Prostate gland (tissue), 2 donors: ENCODE results near the gene BCKDK.

Source experiments
- CTCF ChIP-seq, 4 experiments: fragments of 200-600 bp in 2 of 4; fragments of 450-650 bp in 2 of 4; sonication (generic) in 2 of 4; IDR thresholded peaks; 1 replicate in 3 of 4; 2 replicates in 1 of 4; pipeline ENCODE4 v1.5.1; 2016 to 2019; ENCODE audit warnings: antibody characterized with exemption in 4 of 4, mild to moderate bottlenecking in 2 of 4, moderate library complexity in 2 of 4
- POLR2A ChIP-seq: fragments of 450-650 bp; IDR thresholded peaks from one replicate; pipeline ENCODE4 v1.6.1; 2016; ENCODE audit warnings: antibody characterized with exemption, mild to moderate bottlenecking
- POLR2AphosphoS5 ChIP-seq: sonication (generic); formaldehyde crosslinking; IDR thresholded peaks from one replicate; pipeline ENCODE4 v1.6.1; 2017; ENCODE audit warnings: antibody characterized with exemption

GRCh38 chr16:31089199-31089598 lies 19.0 kb upstream of the BCKDK start:
- TF ChIP-seq CTCF (IDR thresholded peaks at IDR 0.05), result no peak
- TF ChIP-seq POLR2A, result no peak
- TF ChIP-seq POLR2AphosphoS5, result no peak
